Stimulated activated CD8-positive, alpha-beta memory T cell treated with anti-CD3 and anti-CD28 coated beads, Interleukin-12 subunit alpha, Interleukin-12 subunit beta, amount 100 ng/mL, for 24 hours (primary cell): Measurements from ENCODE around the gene CTSD.

Experiments used
- DNase-seq: peaks from one replicate; pipeline ENCODE4 v3.0.0-alpha.2; 2020; ENCODE audit errors: extremely low read depth

CTSD gene

GRCh38 chr11:1755692-1756561 lies 7.8 kb downstream of the CTSD start:
- DNase-seq: no peak

GRCh38 chr11:1755344-1755691 lies 8.4 kb downstream of the CTSD start:
- DNase-seq: no peak

DNA sequence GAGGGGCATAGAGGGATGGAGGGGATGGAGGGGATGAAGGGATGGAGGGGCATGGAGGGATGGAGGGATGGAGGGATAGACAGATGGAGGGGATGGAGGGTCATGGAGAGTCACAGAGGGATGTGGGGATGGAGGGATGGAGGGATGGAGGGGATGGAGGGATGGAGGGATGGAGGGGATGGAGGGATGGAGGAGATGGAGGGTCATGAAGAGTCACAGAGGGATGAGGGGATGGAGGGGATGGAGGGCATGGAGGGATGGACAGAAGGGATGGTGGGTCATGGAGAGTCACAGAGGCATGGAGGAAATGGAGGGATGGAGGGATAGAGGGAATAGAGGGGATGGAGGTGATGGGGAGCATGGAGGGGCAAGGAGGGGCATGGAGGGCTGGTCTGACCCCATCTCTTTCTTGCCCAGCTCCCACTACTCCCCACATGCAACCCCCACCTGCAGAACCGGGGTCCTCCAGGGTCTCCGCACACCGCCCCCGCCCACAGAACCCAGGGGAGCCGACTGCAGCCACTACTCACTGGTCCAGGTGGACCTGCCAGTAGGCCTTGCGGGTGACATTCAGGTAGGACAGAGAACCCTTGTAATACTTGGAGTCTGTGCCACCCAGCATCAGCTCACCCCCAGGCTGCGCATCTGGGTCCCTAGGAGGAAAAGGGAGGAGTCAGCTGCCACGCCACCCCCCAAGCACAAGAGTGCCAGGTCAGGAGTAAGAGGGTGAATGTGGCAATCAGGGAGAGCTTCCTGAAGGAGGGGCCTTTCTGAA lies 9.2 kb downstream of the CTSD start:
- DNase-seq: no peak

DNA sequence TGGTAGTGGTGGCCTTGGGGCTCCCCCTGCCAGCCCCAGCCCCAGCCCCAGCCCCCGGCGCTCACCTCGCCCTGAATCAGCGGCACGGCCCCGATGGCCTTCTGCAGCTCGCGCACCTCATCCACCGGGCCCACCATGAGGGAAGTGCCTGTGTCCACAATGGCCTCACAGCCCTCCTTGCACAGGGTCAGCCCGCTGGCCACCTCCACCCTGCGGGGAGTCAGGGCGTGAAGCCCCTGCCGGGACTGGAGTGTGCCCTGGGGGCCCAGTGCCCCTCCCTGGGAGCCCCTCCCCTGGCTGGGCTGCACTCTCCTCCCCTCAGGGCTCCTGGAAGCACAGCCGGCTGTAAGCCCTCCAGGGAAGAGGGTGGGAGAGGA lies 9.8 kb downstream of the CTSD start:
- no peak for DNase-seq

GRCh38 chr11:1753229-1753928 lies 10.3 kb downstream of the CTSD start:
- DNase-seq: no peak

- DNase-seq: no peak
These were observed 10.9 kb downstream of the CTSD start for GRCh38 chr11:1752907-1753228.

DNA sequence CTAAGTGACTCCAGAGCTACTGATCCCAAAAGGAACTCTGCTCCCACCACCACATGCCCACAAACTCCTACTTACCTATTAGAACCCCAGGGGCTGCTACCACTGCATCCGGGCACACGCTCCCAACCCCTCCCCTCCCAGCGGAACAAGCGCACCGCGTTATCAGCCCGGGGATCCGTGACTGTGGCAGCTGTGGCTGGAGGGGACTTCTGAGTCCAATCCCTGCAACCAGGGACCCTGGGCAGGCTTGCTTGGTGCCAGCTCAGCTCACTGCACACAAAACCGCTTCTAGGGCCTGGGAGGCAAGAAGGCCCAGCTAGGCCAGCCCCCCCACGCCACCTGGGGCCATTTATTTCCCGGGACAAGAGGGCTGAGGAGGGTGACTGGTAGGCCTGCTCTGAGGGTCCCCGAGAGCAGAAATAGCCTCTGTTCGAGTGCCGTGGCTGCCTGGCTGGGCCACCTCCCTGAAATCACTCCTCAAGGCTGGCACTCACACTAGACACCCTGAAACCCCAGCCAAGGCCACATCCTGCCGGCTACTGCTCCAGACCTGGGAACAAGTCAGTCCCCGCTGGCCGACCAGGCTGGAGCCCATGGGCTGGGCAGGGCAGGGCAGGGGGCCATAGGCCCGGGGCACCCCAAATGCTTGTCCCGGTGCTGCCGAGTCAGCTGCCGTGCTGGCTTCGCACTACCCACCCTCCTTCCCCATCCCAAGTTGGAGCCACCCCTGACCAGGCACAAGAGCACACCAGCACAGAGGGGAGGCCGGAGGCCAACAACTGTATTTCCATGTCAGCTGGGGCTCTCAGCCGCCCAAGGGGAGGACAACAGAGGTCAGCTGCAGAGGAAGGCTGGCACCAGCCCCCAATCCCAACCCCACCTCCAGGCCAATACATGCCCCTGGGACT lies 11.5 kb downstream of the CTSD start:
- no peak for DNase-seq

DNA sequence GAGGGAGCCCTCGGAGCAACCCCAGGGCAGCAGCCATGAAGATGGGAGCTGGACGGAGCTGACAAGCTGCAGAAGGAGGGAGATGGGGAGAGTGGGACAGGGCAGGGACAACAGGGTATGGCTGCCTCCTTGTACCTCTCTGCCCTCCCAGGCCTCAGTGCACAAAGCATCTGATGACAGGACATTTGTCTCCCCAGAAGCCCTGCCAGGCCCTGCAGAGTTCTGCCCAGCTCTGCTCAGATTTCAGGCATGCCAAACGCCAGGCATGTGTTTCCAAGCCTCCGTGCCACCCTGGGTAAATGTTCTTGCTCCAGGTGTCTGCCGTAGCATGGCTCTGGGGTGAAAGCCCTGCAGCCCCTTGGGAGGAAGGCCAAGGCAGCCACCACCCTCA lies 12.2 kb downstream of the CTSD start:
- DNase-seq: no peak

DNA sequence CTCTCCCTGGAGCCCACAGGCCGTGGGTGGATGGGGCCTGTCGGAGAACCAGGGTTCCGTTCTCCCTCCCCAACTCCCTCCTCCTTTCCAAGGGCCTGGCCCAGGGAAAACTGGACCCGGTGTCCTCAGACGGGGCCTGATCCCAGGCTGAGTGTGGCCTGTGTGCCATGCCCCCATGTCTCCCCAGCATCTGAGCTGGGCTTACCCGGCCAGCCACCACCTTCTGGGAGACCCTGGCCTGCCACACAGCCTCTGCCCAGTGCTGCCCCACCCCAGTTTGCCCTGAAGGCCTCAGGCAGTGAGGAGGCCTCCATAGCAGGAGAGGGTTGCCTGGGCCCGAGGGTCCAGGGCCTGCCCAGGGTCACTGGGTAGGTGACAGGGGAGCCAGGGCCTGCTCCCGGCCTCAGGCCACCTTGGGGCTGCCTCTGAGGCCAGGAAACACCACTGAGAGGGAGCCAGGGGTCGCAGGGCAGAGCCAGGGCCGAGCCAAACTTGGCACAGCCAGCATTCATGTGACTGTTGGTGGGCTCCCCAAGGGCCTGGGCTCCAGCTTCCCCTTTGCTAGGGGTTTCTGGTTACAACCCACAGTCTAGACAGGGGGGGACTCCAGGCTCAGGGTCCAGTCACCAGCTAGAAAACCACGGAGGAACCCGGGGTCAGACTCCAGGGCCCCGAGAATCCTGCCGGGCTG lies 12.7 kb downstream of the CTSD start:
- no peak for DNase-seq

GRCh38 chr11:1750481-1750839 lies 13.3 kb downstream of the CTSD start, which contains the start of gene IFITM10:
IFITM10 (minus strand) TSS chr11:1750595; CDS start chr11:1750442, 153 bp downstream.
- no peak for DNase-seq

- no peak for DNase-seq
These were observed 14.1 kb downstream of the CTSD start for GRCh38 chr11:1749395-1750351.

DNA sequence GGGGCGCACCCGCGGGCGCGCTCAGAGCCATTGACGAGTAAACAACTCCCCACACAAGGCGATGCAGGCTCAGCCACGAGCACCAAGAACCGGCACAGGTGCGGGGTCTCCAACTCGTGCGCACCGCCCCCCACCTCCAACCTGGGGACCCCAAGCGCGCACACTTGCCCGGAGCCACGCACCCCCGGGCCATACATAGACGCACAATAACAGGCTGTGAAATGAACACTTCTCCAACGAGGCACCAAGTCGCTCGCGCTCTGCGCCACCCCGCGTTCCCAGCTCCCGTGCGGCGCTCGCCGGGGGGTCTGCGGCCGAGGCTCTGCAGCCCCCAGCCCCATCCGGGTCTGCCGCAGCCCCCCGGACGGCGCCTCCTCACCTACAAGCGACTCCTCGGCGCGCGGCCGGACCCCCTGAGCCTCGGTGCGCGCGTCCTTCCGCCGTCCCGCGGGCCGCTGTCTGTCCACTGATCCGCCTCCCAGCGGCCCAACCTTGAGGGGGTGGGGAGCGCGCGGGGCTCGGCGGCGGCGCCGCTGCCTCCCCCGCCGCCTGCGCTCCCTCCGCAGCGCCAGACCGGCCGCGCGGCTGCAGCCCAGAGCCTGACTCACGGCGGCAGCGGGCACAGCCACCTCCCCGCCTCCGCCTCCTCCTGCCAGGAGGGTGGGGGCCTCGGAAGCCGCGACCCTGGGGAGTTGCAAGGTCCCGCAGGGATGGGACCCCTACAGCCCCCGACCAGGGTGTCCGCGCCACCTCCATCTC lies 14.9 kb downstream of the CTSD start:
- DNase-seq: no peak

- DNase-seq: no peak
These were observed 15.7 kb downstream of the CTSD start for GRCh38 chr11:1747753-1748635.

DNA sequence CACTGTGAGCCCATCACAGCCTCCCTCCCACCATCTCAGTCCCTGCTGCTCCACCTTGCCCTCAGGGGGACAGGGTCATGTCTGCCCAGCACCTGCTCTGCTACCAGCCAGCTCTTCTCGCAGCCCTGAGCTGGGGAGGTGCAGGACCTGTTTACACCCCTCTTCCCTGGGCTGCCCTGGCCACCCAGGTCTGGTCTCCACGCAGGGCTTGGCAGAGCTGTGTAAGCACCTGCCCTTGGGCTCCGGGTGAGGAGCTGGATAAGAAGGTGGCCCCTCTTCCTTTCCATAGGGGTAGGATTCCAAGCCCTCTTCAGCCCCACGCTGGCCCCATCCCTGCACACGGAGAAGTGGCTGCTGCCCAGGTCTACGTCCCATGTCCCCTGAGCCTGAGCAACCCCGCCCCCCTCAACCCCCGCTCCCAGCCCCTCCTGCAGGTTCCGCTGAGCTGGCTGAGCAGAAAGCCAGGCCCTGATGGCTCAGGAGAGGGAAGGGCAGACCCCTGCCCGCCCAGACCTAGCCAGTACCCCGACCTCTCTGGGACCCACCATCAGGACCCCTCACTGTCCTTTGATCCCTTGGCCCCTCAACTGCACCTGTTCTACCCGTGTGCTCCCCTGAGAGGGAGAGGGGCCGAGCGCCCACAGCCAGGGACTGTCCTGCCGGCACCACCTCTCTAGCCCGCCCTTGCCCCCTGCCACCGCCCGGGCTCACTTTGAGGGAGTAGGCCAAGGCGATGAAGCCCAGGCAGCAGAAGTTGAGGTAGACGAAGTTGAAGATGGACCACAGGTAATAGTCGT lies 16.6 kb downstream of the CTSD start:
- no peak for DNase-seq

DNA sequence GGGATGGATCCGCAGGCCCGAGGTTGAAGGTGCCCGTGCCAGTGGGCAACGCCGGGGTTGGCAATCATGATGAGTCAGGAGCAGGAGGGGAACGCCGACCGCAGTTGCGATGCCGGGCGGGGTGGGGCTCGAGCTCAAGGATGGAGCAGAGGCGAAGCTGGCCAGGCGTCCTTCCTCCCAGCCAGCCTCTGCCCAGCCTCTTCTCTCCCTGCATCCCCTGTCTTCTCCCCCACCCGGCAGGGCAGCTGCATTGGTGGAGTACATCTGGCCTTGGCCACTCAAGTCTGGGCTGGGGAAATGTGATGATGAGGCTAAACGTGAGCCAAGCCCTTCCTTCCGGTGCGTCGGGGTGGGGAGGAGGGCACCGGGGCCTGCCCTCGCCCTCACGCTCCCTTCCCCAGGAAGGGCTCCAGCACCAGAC lies 17.2 kb downstream of the CTSD start:
- no peak for DNase-seq

DNA sequence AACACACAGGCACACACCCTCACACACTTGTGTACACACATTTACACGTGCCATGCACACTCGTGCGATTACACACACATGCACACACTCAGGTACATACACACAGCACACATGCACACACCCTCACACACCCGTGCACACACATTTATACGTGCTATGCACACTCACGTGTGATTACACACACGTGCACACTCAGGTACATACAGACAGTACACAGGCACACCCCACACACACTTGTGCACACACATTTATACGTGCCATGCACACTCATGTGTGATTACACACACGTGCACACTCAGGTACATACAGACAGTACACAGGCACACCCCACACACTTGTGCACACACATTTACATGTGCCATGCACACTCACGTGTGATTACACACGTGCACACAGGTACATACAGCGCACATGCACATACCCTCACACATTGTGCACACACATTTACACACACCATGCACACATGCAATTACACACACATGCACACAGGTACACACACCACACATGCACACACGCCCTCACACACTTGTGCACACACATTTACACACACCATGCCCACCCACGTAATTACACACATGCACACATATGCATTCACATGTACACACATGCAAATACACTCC lies 17.9 kb downstream of the CTSD start:
- DNase-seq: no peak
